ENCODE data around the gene PLXNB2. TPM values are rescaled to one million over a fixed set of nuclear protein-coding genes. Genes with fewer than 3 reads are reported as not detected.
"Not testable (repeated sequence)": the region's sequence is repeated elsewhere in the genome, so short reads cannot be mapped to it uniquely, and the experiment has no call there.

The PLXNB2 gene
- total RNA-seq, 1 donor from 2014 or later, result 443 TPM

GRCh38 chr22:50281384-50281760 is 26.1 kb downstream of the PLXNB2 start:
- DNase-seq (ENCODE audit: low spot score), result no peak

- no peak for DNase-seq (ENCODE audit: low spot score)
Measured at GRCh38 chr22:50280708-50281383, 26.6 kb downstream of the PLXNB2 start.

- no peak for DNase-seq (ENCODE audit: low spot score)
Measured at GRCh38 chr22:50280022-50280707, 27.3 kb downstream of the PLXNB2 start.

- no peak for DNase-seq (ENCODE audit: low spot score)
Measured at GRCh38 chr22:50278956-50279619, 28.4 kb downstream of the PLXNB2 start.

GRCh38 chr22:50278461-50278860 is 29.0 kb downstream of the PLXNB2 start:
- no peak for DNase-seq (ENCODE audit: low spot score)

- no peak for DNase-seq (ENCODE audit: low spot score)
Measured at GRCh38 chr22:50277761-50278160, 29.7 kb downstream of the PLXNB2 start.

DNA sequence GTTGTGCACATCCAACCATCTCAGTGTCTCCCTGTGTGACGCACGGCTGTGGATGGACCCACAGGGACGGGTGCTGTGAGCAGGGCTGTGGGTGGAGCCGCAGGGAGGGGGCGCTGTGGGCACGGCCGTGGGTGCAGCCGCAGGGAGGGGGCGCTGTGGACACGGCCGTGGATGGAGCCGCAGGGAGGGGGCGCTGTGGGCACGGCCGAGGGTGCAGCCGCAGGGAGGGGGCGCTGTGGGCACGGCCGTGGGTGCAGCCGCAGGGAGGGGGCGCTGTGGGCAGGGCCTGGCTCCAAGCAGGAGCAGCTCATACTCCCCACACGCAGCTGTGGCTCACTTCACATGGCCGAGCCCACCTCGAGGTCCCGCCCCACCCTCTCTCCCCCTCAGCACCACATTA is 31.3 kb downstream of the PLXNB2 start:
- no peak for DNase-seq (ENCODE audit: low spot score)

DNA sequence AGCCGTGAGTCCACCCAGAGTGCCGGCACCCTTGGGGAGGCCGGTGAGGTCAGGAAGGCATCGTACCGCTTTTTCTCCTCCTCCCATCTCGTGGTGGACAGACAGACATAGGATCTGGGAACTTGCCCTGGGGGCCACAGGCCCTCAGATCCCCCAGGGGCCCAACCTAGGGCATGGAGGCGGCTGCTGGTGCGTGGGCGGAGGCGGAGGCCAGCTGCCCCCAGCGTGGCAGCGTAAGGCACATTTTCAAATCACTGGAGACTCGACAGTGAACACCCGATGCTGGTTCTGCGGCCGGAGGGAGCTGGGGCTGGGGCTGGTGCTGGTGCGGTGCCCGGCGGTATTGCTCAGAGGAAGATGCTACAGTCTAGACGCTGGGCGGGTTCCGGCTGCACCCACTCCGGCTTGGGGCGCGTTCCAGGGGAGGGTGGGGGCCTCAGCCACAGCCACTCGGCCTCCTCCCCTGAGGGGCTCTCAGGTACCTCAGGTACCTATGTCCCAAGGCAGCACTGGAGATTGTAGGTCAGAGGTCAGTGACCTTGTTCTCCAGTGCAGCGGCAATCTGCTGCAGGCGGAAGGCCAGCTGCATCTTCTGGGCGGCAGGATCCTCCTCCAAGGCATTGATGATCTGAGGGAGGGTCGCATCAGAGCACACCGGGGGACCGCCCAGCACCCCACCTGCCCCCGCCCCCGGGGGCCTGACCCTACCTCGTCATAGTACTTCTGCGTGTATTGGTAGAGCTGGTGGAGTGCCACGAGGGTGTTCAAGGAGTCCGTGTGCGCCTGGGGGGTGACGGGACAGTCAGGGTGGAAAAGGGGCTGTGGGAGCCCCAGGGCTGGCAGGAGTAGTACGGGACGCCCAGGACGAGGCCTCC is 32.0 kb downstream of the PLXNB2 start:
- DNase-seq (ENCODE audit: low spot score), result no peak

DNA sequence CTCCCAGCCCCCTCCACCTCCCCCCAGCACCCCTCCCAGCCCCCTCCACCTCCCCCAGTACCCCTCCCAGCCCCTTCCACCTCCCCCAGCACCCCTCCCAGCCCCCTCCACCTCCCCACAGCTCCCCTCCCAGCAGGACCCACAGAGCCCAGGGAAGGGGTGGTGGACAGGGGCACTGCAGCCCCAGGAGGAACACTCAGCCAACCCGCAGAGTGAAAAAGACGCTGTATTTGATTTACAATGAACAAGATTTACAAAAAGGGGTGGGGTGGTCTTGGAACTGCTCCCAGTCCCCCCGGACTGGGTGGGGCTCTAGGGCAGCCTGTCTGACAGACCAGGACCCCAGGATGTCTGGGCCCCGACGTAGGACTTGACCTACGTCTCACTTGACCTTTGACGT is 32.7 kb downstream of the PLXNB2 start:
- DNase-seq (ENCODE audit: low spot score), result no peak

DNA sequence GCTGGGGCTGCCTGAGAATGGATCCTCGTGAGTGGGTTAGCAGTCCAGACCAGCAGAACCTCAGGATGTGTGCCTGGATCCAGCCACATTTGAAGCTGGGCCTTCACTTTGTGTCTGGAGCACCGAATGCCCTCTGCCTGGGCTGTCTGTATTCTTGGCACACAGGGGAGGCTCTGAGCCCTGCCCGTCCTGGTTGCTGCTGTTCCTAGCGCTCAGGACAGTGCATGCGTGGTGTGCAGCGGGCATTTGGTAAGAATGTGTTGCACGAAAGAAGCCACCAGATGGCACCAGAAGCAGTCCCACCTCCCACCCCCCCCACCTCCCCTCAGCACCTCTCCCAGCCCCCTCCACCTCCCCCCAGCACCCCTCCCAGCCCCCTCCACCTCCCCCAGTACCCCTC is 33.1 kb downstream of the PLXNB2 start:
- DNase-seq (ENCODE audit: low spot score), result no peak

GRCh38 chr22:50273781-50274180 is 33.7 kb downstream of the PLXNB2 start:
- DNase-seq (ENCODE audit: low spot score), result not testable (repeated sequence)

GRCh38 chr22:50273352-50273751 is 34.1 kb downstream of the PLXNB2 start:
- DNase-seq (ENCODE audit: low spot score), result not testable (repeated sequence)

GRCh38 chr22:50272044-50272802 is 35.2 kb downstream of the PLXNB2 start:
- DNase-seq (ENCODE audit: low spot score), result no peak

- no peak for DNase-seq (ENCODE audit: low spot score)
Measured at GRCh38 chr22:50271519-50271970, 35.9 kb downstream of the PLXNB2 start.

GRCh38 chr22:50270666-50271394 is 36.6 kb downstream of the PLXNB2 start:
- DNase-seq (ENCODE audit: low spot score), result no peak

DNA sequence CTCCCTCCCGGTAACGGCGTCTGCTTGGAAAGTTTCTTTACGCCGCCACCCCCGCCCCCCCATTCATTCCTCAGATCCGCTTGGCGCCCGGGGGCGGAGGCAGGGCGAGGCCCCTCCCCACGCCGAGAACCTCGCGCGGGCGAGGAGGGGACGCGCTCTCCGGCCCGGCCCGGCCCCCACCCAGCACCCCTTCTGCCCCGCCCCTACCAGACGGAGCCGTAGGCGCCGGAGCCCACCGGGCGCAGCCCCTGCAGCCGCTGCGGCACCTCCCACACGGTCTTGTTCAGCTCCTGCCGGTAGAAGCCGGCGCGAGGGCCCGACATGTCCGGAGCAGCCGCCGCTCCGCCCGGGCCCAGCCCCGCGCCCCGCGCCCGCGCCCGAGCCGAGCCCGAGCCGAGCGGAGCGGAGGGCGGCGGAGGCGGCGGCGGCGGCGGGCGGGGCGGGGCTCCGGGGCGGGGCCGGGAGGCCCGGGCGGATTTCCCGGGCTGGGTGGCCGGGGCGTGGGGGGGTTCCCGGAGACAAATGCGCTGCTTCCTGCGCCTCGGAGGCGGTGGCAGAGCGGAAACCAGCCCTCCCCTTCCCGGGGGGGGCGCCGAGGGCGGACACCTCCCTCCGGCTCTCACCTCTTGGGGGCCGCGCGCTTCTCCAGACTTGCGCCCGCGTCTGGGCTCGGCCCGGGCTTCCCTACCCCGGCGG is 37.3 kb downstream of the PLXNB2 start, which contains the start of gene MAPK11:
Gene MAPK11, minus strand, starts transcription at position 411 of the 696 bp plus-strand sequence. Its CDS starts 88 bp downstream, at position 323.
- no peak for DNase-seq (ENCODE audit: low spot score)

DNA sequence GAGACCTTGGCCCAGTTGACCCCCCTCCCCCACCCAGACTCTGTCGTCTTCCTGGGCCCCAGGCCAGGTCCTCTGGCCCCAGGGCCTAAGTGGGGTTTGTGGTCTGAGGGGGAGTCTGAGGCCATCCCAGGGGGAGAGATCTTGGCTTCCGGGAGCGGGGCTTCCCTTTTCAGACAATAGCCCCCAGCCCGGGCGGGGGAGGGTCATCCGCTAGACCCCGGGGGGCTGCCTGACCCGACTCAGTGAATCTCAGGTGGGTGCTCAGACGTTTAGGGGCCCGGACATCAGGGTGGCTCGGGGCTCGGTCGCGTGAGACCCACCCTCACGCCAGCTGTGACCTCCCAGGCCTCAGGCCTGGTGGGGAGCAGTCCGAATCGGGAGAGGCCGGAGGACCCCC is 37.9 kb downstream of the PLXNB2 start:
- no peak for DNase-seq (ENCODE audit: low spot score)

GRCh38 chr22:50268655-50269113 is 38.8 kb downstream of the PLXNB2 start:
- no peak for DNase-seq (ENCODE audit: low spot score)

DNA sequence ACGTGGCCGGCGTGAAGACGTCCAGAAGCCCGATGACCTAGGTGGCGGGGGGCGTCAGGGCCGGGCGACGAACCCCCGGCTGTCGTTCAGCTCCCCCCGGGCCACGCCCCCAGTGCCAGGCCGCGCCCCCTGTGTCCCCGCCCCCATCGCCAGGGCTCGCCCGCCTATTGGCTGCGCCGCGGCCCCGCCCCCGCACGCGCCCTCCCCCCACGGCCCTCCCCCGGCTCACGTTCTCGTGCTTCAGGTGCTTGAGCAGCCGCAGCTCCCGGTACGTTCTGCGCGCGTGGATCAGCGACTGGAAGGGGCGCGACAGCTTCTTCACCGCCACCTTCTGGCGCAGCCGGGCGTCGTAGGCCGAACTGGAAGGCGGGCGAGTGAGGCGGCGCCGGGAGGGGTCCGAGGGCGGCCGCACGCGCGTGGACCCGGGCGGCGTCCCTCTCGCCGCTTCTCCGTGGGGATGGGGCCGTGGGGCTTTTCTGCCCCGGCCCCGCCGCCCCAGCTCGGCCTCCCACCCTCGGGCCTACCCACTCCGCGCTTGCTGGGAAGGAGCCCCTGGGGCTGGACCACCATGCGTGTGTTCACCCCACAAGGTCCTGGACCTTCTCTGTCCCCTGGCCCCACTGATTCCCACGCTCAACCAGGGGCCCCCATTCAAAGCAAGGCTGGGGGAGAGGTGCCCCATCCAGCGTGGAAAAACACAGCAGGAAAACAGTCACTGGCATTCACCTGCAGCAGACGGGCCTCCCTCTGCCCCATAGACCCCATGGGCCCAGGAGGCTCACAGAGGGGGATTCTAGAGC is 39.7 kb downstream of the PLXNB2 start:
- peak; percentile 70 for DNase-seq (ENCODE audit: low spot score)

All from ureter (tissue), 1 donor.